HCT116 (cell line): Measurements from ENCODE around the gene TOGARAM1. TPM values are rescaled to one million over a fixed set of nuclear protein-coding genes. Genes with fewer than 3 reads are reported as not detected.

Source experiments
- ATAC-seq: fragments of 200-7000 bp; cut with Tn5 transposase; 2 replicates; pipeline ENCODE4 v1.9.1; 2020; ENCODE audit warnings: mild to moderate bottlenecking, moderate library complexity
- BruUV-seq: library from RNA; stranded (reverse); fragments of 400-500 nt; replicated peaks from 2 replicates; lab custom pipeline; 2021; lab: Mats Ljungman, UMichigan
- CTCF ChIA-PET: fragments of 300-600 bp; sonication (Branson Sonifier 250); formaldehyde crosslinking; loops from one replicate; lab custom pipeline; 2021; ENCODE audit warnings: antibody characterized with exemption; lab: Charles Lee
- POLR2A ChIA-PET: fragments of 300-600, 350-600 bp; sonication (Branson Sonifier 250); formaldehyde crosslinking; loops from one replicate; lab custom pipeline; 2021; ENCODE audit warnings: antibody characterized with exemption; lab: Charles Lee
- RAD21 ChIA-PET, 2 experiments: fragments of 300-600 bp; sonication (Branson Sonifier 250); formaldehyde crosslinking; loops; one replicate each; lab custom pipeline; 2023; ENCODE audit warnings: low total read pairs in 2 of 2; ENCODE audit not compliant: uncharacterized antibody in 2 of 2, unreplicated experiment in 2 of 2, low non-redundant PET in 1 of 2; lab: Charles Lee
- DNase-seq: peaks from one replicate; pipeline ENCODE4 v3.0.0-alpha.2; 2010; ENCODE audit warnings: low read depth, low spot score
- H2AFZ ChIP-seq: fragments of 200-600 bp; shearing (Covaris generic), sonication (generic); 2 replicates; pipeline ENCODE4 v1.6.1; 2017; ENCODE audit warnings: low read depth, mixed run types, mixed read lengths, antibody characterized with exemption, low read length; ENCODE audit not compliant: poor library complexity, severe bottlenecking
- H3K27ac ChIP-seq: 2 replicates; pipeline ENCODE4 v1.5.1; 2012; ENCODE audit warnings: low read depth, low read length
- H3K27me3 ChIP-seq: fragments of 200-600 bp; sonication (generic); 2 replicates; pipeline ENCODE4 v1.6.1; 2016; ENCODE audit warnings: mixed run types, low read length, mixed read lengths; ENCODE audit not compliant: insufficient read depth
- H3K36me3 ChIP-seq, 2 experiments: fragments of 200-500 bp in 1 of 2; fragments of 200-600 bp in 1 of 2; sonication (Bioruptor generic) in 1 of 2; sonication (generic) in 1 of 2; 2 replicates each; pipeline versions ENCODE4 v1.5.1 to v1.6.1; 2014 to 2016; ENCODE audit warnings: low read length in 2 of 2, inconsistent platforms in 1 of 2, mixed read lengths in 1 of 2, mixed run types in 1 of 2; ENCODE audit not compliant: insufficient read depth in 2 of 2, control insufficient read depth in 1 of 2
- H3K4me1 ChIP-seq, 2 experiments: fragments of 200-600 bp in 1 of 2; sonication (generic) in 1 of 2; 2 replicates each; pipeline versions ENCODE4 v1.5.1 to v1.6.1; 2012 to 2017; ENCODE audit warnings: low read length in 2 of 2, inconsistent platforms in 1 of 2, mild to moderate bottlenecking in 1 of 2, mixed read lengths in 1 of 2, mixed run types in 1 of 2, moderate library complexity in 1 of 2; ENCODE audit not compliant: insufficient read depth in 2 of 2, control insufficient read depth in 1 of 2
- H3K4me2 ChIP-seq: fragments of 200-600 bp; sonication (generic); 2 replicates; pipeline ENCODE4 v1.6.1; 2017; ENCODE audit warnings: mixed run types, low read length, mixed read lengths
- H3K4me3 ChIP-seq, 2 experiments: fragments of 200-600 bp in 1 of 2; sonication (generic) in 1 of 2; replicated peaks in 1 of 2; 2 replicates each; pipeline ENCODE4 v1.5.1; 2011 to 2016; ENCODE audit warnings: low read length in 2 of 2, control low read depth in 1 of 2, low read depth in 1 of 2, mild to moderate bottlenecking in 1 of 2, mixed read lengths in 1 of 2, mixed run types in 1 of 2
- H3K79me2 ChIP-seq: fragments of 200-600 bp; sonication (generic); 2 replicates; pipeline ENCODE4 v1.6.1; 2017; ENCODE audit warnings: mild to moderate bottlenecking, mixed run types, low read length, moderate library complexity, mixed read lengths; ENCODE audit not compliant: insufficient read depth
- H3K9ac ChIP-seq: fragments of 200-600 bp; sonication (generic); 2 replicates; pipeline ENCODE4 v1.6.1; 2016; ENCODE audit warnings: low read length, mixed read lengths
- H3K9me2 ChIP-seq: fragments of 200-600 bp; sonication (generic), shearing (Covaris generic); 2 replicates; pipeline ENCODE4 v1.6.1; 2017; ENCODE audit warnings: mixed run types, mild to moderate bottlenecking, moderate library complexity; ENCODE audit not compliant: insufficient read depth
- H3K9me3 ChIP-seq, 2 experiments: fragments of 200-500 bp in 1 of 2; fragments of 200-600 bp in 1 of 2; sonication (Bioruptor generic) in 1 of 2; sonication (generic) in 1 of 2; 2 replicates each; pipeline ENCODE4 v1.6.1; 2014 to 2017; ENCODE audit warnings: low read length in 2 of 2, mixed read lengths in 2 of 2, inconsistent platforms in 1 of 2, low read depth in 1 of 2, mild to moderate bottlenecking in 1 of 2, mixed run types in 1 of 2, moderate library complexity in 1 of 2; ENCODE audit not compliant: control insufficient read depth in 1 of 2, insufficient read depth in 1 of 2
- H4K20me1 ChIP-seq: fragments of 200-600 bp; sonication (generic), shearing (Covaris generic); 2 replicates; pipeline ENCODE4 v1.6.1; 2017; ENCODE audit warnings: mixed run types, mild to moderate bottlenecking, moderate library complexity; ENCODE audit not compliant: insufficient read depth
- CBX3 ChIP-seq: IDR thresholded peaks from 2 replicates; pipeline ENCODE4 v1.6.1; 2012; ENCODE audit warnings: low read depth
- CEBPB ChIP-seq: IDR thresholded peaks from 2 replicates; pipeline ENCODE4 v1.6.1; 2012; ENCODE audit warnings: low read depth
- EZH2 ChIP-seq: fragments of 200-600 bp; sonication (generic); IDR thresholded peaks from 2 replicates; pipeline ENCODE4 v1.6.1; 2017; ENCODE audit warnings: antibody characterized with exemption, mixed run types
- JUND ChIP-seq: IDR thresholded peaks from 2 replicates; pipeline ENCODE4 v1.6.1; 2012
- POLR2A ChIP-seq: IDR thresholded peaks from 2 replicates; pipeline ENCODE4 v1.7.0; 2011; ENCODE audit warnings: borderline replicate concordance; ENCODE audit not compliant: insufficient read depth, insufficient read length; ENCODE audit errors: extremely low read depth
- REST ChIP-seq: IDR thresholded peaks from 2 replicates; pipeline ENCODE4 v1.6.1; 2012; ENCODE audit warnings: low read depth
- YY1 ChIP-seq: IDR thresholded peaks from 2 replicates; pipeline ENCODE4 v1.6.1; 2011; ENCODE audit warnings: low read length, low read depth, moderate library complexity, mild to moderate bottlenecking; ENCODE audit not compliant: insufficient replicate concordance; ENCODE audit errors: extremely low read depth
- ZFX ChIP-seq: fragments of 450-650 bp; IDR thresholded peaks from 2 replicates; pipeline ENCODE4 v1.6.1; 2017
- intact Hi-C: fragments of 100-400 bp; cut with micrococcal nuclease; formaldehyde crosslinking; loops from 2 replicates; pipeline ENCODE4 v1.10.0; 2022
- total RNA-seq: library from RNA; stranded (reverse); gene quantifications from one replicate; pipeline ENCODE4 v1.2.1, GENCODE V29; 2021; ENCODE audit not compliant: unreplicated experiment

The TOGARAM1 gene
- total RNA-seq, 1 experiment from 2014 or later, result 1.9 TPM

- Histone ChIP-seq H3K9me2 (no peaks in the 10 kb centered on the region), H4K20me1 (no peaks in the 10 kb centered on the region), H3K27ac (no peak overlapping the region), H3K36me3 (no peaks in the 10 kb centered on the region), H3K9ac (no peak overlapping the region), H3K79me2 (no peaks in the 10 kb centered on the region), H3K4me3 (no peak overlapping the region), H3K4me2 (no peak overlapping the region), H3K27me3 (no peaks in the 10 kb centered on the region), H3K4me1 (no peaks in the 10 kb centered on the region), H2AFZ (no peak overlapping the region), H3K9me3 (no peaks in the 10 kb centered on the region)
- DNase-seq (no peak), ATAC-seq (no peak)
- BruUV-seq, result no TSS peak
- TF ChIP-seq REST, result no peak
- no peak for TF ChIP-seq JUND
- no peak for TF ChIP-seq EZH2
- no peak for TF ChIP-seq YY1
- no peak for TF ChIP-seq CBX3
- TF ChIP-seq ZFX, result no peak
- no peak for TF ChIP-seq POLR2A
- no peak for TF ChIP-seq CEBPB
- ChIA-PET RAD21 (no interaction called here), CTCF (no interaction called here), POLR2A (no interaction called here)
- intact Hi-C loops, result no loop called here
Observed at GRCh38 chr14:45073231-45073879, 111.4 kb downstream of the TOGARAM1 start.
